ENCODE data around the gene SPAM1.

The SPAM1 gene

DNA sequence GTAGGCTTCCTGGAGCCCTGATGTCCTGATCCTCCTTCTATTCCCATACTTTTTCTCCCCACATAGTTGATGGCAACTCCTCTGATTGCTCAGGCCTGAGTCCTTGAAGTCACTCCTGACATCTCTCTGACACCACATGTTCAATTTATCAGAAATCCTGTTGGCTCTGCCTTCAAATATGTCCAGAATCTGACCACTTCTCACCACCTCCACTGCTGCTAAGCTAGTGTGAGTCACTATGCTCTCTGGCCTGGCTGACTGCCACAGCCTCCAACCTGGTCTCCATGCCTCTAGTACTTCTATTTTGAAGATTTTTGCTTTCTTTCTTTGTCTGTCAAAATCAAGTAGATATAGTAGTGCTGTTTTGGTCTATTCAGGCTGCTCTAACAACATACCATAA is 54.8 kb downstream of the SPAM1 start:
- TF ChIP-seq, protein P1, sequence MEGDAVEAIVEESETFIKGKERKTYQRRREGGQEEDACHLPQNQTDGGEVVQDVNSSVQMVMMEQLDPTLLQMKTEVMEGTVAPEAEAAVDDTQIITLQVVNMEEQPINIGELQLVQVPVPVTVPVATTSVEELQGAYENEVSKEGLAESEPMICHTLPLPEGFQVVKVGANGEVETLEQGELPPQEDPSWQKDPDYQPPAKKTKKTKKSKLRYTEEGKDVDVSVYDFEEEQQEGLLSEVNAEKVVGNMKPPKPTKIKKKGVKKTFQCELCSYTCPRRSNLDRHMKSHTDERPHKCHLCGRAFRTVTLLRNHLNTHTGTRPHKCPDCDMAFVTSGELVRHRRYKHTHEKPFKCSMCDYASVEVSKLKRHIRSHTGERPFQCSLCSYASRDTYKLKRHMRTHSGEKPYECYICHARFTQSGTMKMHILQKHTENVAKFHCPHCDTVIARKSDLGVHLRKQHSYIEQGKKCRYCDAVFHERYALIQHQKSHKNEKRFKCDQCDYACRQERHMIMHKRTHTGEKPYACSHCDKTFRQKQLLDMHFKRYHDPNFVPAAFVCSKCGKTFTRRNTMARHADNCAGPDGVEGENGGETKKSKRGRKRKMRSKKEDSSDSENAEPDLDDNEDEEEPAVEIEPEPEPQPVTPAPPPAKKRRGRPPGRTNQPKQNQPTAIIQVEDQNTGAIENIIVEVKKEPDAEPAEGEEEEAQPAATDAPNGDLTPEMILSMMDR (IDR thresholded peaks at IDR 0.05), result no peak

DNA sequence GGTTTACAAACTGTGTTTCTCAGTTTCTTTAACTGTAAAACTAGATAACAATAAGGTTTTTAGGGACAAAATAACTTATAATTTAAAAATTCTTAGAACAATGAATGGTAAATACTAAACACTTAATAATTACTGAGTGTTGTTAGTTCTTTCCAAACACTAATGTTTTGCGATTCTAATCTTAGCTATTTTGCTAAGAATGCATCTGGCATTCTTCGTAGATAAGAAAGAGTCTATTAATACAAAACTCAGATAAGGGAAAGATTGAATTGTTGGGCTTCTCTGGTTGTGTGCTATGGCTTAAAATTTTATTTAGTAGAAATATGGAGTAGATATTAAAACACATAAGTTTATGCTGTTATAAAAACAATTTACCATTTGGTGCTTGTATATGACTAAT is 62.4 kb downstream of the SPAM1 start:
- TF ChIP-seq, protein P1 (IDR thresholded peaks at IDR 0.05), result no peak

DNA sequence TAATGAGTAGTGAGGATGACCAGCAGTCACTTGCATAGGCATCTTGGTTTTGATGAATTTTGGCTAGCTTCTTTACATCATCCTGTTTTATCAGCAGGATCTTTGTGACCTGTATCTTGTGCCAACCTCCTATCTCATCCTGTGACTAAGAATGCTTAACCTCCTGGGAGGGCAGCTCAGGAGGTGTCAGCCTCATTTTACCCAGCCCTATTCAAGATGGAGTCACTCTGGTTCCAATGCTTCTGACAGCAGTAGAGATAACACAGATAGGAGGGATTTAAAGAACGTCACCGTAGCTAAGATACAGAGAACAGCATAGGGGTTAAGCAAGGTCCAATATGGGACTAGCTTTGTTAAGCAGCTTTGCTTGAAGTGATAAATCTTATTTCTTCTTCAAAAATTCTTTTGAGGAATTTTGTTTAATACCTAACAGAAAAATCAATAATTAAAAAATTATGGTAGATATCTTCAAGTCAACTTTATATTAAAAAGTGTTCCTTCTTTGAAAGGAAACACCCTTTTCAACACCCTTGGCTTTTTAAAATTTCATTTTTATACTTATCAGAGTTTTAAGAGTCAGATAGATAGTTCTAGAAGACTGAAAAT is 68.0 kb downstream of the SPAM1 start:
- TF ChIP-seq, protein P1 (IDR thresholded peaks at IDR 0.05), result no peak

DNA sequence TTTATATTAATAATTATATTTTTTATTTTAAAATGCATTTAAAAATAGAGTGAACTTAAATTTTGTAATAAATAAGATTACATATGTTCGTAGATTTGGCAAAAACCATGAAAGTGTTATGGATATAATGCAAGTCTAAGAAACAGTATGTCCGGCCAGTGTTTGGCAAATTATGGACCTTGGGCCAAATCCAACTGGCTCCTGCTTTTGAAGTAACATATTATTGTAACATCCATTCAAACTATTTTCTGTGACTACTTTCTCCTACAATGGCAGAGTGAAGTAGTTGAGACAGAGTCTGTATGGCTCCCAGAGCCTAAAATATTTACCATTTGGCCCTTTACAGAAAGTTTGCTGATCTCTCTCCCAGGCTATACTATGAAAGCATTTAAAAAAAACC is 69.0 kb downstream of the SPAM1 start:
- TF ChIP-seq, protein P1 (IDR thresholded peaks at IDR 0.05), result no peak

DNA sequence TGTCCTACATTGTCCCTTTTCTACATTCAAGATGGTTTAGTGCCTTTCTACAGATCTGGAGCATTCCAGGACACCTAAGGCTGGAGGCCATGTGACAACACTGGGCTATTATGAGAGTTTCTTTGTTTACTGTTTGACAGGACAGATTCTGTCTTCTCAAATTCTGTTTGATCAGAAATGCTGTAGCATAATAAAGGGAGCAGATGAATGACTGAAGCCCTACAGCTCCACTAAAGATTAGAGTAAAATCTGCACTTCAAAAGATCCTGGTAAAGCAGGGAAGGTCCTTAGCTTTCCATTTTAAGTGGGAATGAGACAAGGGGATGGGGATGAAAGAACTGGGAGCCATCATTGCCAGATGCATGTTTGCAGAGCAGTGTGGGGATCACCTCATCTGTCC is 69.4 kb downstream of the SPAM1 start:
- TF ChIP-seq, protein P1 (IDR thresholded peaks at IDR 0.05), result no peak

DNA sequence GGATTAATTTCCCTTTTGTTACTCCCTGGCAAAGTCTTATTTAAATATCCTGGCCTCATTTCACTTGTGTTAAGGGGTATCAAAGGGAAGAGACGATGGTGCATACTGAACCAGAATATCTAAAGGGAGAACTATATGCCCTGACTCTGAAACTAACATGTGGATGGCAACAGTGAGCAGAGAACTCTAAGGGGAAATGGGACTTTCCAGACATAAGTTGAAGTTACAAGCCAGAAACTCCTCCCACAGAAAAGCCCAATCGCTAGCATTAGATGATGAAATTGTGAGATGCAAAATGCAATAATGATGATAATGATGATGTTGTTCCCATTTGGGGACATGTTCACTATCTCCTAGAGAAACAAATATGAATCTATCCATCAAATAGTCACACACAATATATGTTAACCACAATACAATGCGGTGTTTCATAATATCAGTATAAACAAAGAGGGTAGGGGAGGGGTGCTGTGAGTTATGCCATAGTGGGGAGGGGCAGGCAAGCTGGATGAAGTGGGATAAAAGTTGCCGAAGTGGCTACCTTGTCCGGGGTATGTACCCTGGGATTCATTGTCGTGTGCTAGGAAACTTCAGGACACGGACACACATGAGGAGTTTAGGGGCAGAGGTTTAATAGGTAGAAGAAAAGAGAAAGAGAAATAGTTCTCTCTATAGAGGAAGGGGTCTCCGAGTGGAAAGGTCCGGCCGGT is 70.7 kb downstream of the SPAM1 start:
- TF ChIP-seq, protein P1 (IDR thresholded peaks at IDR 0.05), result no peak

DNA sequence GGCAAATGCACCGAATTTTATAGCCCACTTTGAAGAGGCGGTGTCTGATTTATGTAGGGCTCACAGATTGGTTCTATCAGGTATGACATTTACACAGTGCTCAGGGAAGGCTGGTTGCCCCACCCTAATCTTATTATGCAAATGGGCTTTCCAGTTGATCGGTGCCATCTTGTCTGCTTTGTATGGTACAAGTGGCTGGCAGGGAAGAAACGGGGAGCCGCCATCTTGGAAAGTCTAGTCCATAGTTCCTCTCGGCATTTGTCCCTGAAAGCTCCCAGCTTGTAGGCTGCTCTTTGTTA is 71.2 kb downstream of the SPAM1 start:
- TF ChIP-seq, protein P1 (IDR thresholded peaks at IDR 0.05), result no peak

DNA sequence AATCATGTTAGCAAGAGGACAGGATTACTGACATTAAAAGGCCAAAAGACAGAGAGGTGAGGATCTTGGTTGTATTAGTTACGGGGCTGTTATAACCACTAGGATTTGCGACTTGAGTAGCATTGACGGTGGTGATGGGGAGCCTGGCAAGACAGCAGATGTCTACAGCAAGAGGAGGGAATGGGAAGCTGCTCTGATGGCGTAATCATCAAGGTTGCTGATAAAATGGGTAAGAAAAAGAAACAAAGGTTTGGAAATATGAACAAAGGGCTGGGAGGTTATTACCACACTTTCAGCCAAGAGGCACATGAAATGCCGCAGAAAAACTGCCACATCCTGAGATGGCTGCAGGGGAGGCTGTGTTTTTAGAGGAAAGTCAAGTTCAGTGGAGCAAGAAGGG is 73.9 kb downstream of the SPAM1 start:
- TF ChIP-seq, protein P1 (IDR thresholded peaks at IDR 0.05), result no peak
